GM12878 (cell line): ENCODE results near the gene FGF12. TPM values are rescaled to one million over a fixed set of nuclear protein-coding genes. Genes with fewer than 3 reads are reported as not detected.

Experiments used
- ATAC-seq: fragments of 200-7000 bp; cut with Tn5 transposase; 3 replicates; pipeline ENCODE4 v1.9.1; 2020; ENCODE audit warnings: mild to moderate bottlenecking, moderate library complexity
- BruUV-seq: library from RNA; stranded (reverse); fragments of 400-500 nt; replicated peaks from 2 replicates; lab custom pipeline; 2021; lab: Mats Ljungman, UMichigan
- CTCF ChIA-PET: fragments of 300-600 bp; sonication (Branson Sonifier 250); formaldehyde crosslinking; extraction: SDS; loops from one replicate; lab custom pipeline; 2021; ENCODE audit warnings: inconsistent platforms; lab: Yijun Ruan, JAX
- POLR2A ChIA-PET: fragments of 350-600 bp; formaldehyde crosslinking; extraction: SDS; loops from one replicate; lab custom pipeline; 2021; ENCODE audit warnings: inconsistent platforms; lab: Charles Lee
- RAD21 ChIA-PET: fragments of 300-600 bp; sonication (Branson Sonifier 250); formaldehyde crosslinking; loops from one replicate; lab custom pipeline; 2023; ENCODE audit warnings: antibody characterized with exemption; ENCODE audit not compliant: unreplicated experiment; lab: Charles Lee
- SMC1A ChIA-PET: fragments of 300-600 bp; sonication (Branson Sonifier 250); formaldehyde crosslinking; loops from one replicate; lab custom pipeline; 2023; ENCODE audit not compliant: unreplicated experiment, uncharacterized antibody; lab: Charles Lee
- DNase-seq: peaks from one replicate; pipeline ENCODE4 v3.0.0-alpha.2; 2011; ENCODE audit warnings: low read depth, low spot score
- FAIRE-seq: peaks from 3 replicates; lab custom pipeline; 2011; peaks lifted over from hg19 to GRCh38; lab: Jason Lieb, UNC
- H2AFZ ChIP-seq: 2 replicates; pipeline ENCODE4 v1.6.0; 2011; ENCODE audit warnings: low read depth, low read length, control low read depth; ENCODE audit not compliant: control insufficient read depth
- H3K27ac ChIP-seq: 2 replicates; pipeline ENCODE4 v1.5.1; 2011; ENCODE audit warnings: control low read depth; ENCODE audit not compliant: control insufficient read depth, insufficient read depth
- H3K27me3 ChIP-seq, 2 experiments: replicated peaks in 1 of 2; 2 replicates each; pipeline versions ENCODE4 v1.6.0 to v1.6.1; 2011; ENCODE audit warnings: low read length in 1 of 2; ENCODE audit not compliant: control insufficient read depth in 2 of 2, insufficient read depth in 2 of 2
- H3K36me3 ChIP-seq, 2 experiments: 2 replicates each; pipeline ENCODE4 v1.5.1; 2011; ENCODE audit warnings: low read length in 1 of 2; ENCODE audit not compliant: control insufficient read depth in 2 of 2, insufficient read depth in 2 of 2
- H3K4me1 ChIP-seq: 2 replicates; pipeline ENCODE4 v1.6.1; 2011; ENCODE audit warnings: mild to moderate bottlenecking, low read length, moderate library complexity, mixed read lengths; ENCODE audit not compliant: control insufficient read depth, insufficient read depth
- H3K4me2 ChIP-seq: 2 replicates; pipeline ENCODE4 v1.6.0; 2011; ENCODE audit warnings: control low read depth; ENCODE audit not compliant: control insufficient read depth, insufficient read depth
- H3K4me3 ChIP-seq: fragments of 200-600 bp; sonication (generic); 2 replicates; pipeline ENCODE4 v1.5.1; 2016
- H3K79me2 ChIP-seq: 2 replicates; pipeline ENCODE4 v1.6.0; 2011; ENCODE audit warnings: low read length; ENCODE audit not compliant: control insufficient read depth, insufficient read depth
- H3K9ac ChIP-seq: 2 replicates; pipeline ENCODE4 v1.8.0; 2011; ENCODE audit warnings: low read length, control low read depth, mixed read lengths; ENCODE audit not compliant: control insufficient read depth, insufficient read depth
- H3K9me3 ChIP-seq: replicated peaks from 3 replicates; pipeline ENCODE4 v1.5.1; 2011; ENCODE audit warnings: mild to moderate bottlenecking, low read length; ENCODE audit not compliant: control insufficient read depth, insufficient read depth
- H4K20me1 ChIP-seq: 2 replicates; pipeline ENCODE4 v1.6.0; 2011; ENCODE audit not compliant: control insufficient read depth, insufficient read depth
- BCL11A ChIP-seq: IDR thresholded peaks from 2 replicates; pipeline ENCODE4 v1.6.1; 2011; ENCODE audit warnings: low read depth, low read length
- CBX5 ChIP-seq: sonication (generic); IDR thresholded peaks from 2 replicates; pipeline ENCODE4 v1.6.1; 2016; ENCODE audit warnings: low read depth, moderate library complexity, mild to moderate bottlenecking, inconsistent platforms
- CREB1 ChIP-seq: IDR thresholded peaks from 2 replicates; pipeline ENCODE4 v1.6.1; 2012; ENCODE audit warnings: low read depth, mild to moderate bottlenecking, inconsistent platforms
- DPF2 ChIP-seq: fragments of 450-650 bp; IDR thresholded peaks from 2 replicates; pipeline ENCODE4 v1.6.1; 2017; ENCODE audit warnings: mild to moderate bottlenecking
- HDAC6 ChIP-seq: fragments of 200-600 bp; sonication (generic); IDR thresholded peaks from one replicate; pipeline ENCODE4 v1.8.0; 2017; ENCODE audit warnings: antibody characterized with exemption; ENCODE audit not compliant: unreplicated experiment
- HDGF ChIP-seq: fragments of 450-650 bp; IDR thresholded peaks from 2 replicates; pipeline ENCODE4 v1.6.1; 2016; ENCODE audit warnings: antibody characterized with exemption
- JUNB ChIP-seq: IDR thresholded peaks from 2 replicates; pipeline ENCODE4 v1.6.1; 2016; ENCODE audit warnings: antibody characterized with exemption, mild to moderate bottlenecking
- JUND ChIP-seq: IDR thresholded peaks from 2 replicates; pipeline ENCODE4 v1.6.1; 2012; ENCODE audit warnings: low read depth, mild to moderate bottlenecking, low read length, improper control_type of control experiment, moderate library complexity
- KAT2A ChIP-seq: conservative IDR thresholded peaks from 2 replicates; pipeline ENCODE4 v1.6.1; 2011; ENCODE audit warnings: low read depth, low read length; ENCODE audit not compliant: control insufficient read depth
- NFYA ChIP-seq: IDR thresholded peaks from 2 replicates; pipeline ENCODE4 v1.6.1; 2011; ENCODE audit warnings: low read depth, mild to moderate bottlenecking, low read length, improper control_type of control experiment, borderline replicate concordance
- NFYB ChIP-seq: IDR thresholded peaks from 2 replicates; pipeline ENCODE4 v1.6.1; 2011; ENCODE audit warnings: low read depth, mild to moderate bottlenecking, low read length, improper control_type of control experiment, moderate library complexity; ENCODE audit not compliant: insufficient read depth
- NR2C2 ChIP-seq: IDR thresholded peaks from 2 replicates; pipeline ENCODE4 v1.6.1; 2011; ENCODE audit warnings: borderline replicate concordance, low read depth; ENCODE audit not compliant: control insufficient read depth, insufficient read length
- POU2F2 ChIP-seq: IDR thresholded peaks from 3 replicates; pipeline ENCODE4 v1.6.1; 2011; ENCODE audit warnings: low read depth, mild to moderate bottlenecking, low read length, borderline replicate concordance
- RELA ChIP-seq: fragments of 450-650 bp; IDR thresholded peaks from 2 replicates; pipeline ENCODE4 v1.8.0; 2014; ENCODE audit warnings: borderline replicate concordance; ENCODE audit not compliant: partially characterized antibody
- ZNF217 ChIP-seq: fragments of 450-650 bp; IDR thresholded peaks from 2 replicates; pipeline ENCODE4 v1.6.1; 2017; ENCODE audit warnings: antibody characterized with exemption, mild to moderate bottlenecking
- WGBS: methylation state at CpG from one replicate; pipeline ENCODE4 v1.1.6; 2016; ENCODE audit warnings: low lambda C conversion rate; ENCODE audit not compliant: insufficient replicate concordance, insufficient coverage; ENCODE audit errors: missing lambda C conversion rate; 5-methylcytosine and 5-hydroxymethylcytosine counted together
- in situ Hi-C: fragments of 300-500 bp; cut with MboI; formaldehyde crosslinking; loops from 9 replicates; pipeline ENCODE4 v1.14.3; 2018; ENCODE audit warnings: mixed read lengths
- intact Hi-C: fragments of 100-400 bp; cut with micrococcal nuclease; formaldehyde crosslinking; loops from one replicate; pipeline ENCODE4 v1.14.2; 2022; ENCODE audit not compliant: unreplicated experiment
- polyA plus RNA-seq, 11 experiments: library from polyadenylated mRNA; depleted of rRNA in 4 of 11; unstranded in 6 of 11; stranded (reverse) in 5 of 11; fragments of >200 nt; fragmentation: Nextera tagmentation in 4 of 11; fragmentation: Illumina TruSeq in 1 of 11; extraction: Ambion mirVana in 4 of 11; extraction: Trizol in 1 of 11; gene quantifications; 1 replicate in 1 of 11; 2 replicates in 10 of 11; pipeline versions ENCODE4 v1.2.1 to v1.2.3, GENCODE V29; 2011 to 2016; ENCODE audit warnings: inconsistent platforms in 2 of 11, missing spikeins in 2 of 11, low read depth in 1 of 11
- total RNA-seq, 4 experiments: library from RNA; depleted of rRNA in 3 of 4; stranded (reverse); fragments of >200 nt in 3 of 4; fragmentation: Illumina TruSeq in 1 of 4; extraction: Trizol in 1 of 4; gene quantifications; 2 replicates each; pipeline versions ENCODE4 v1.2.1 to v1.2.3, GENCODE V29; 2013 to 2021
- TF ChIP-seq, protein P1 (sequence below): fragments of 450-650 bp; IDR thresholded peaks from 2 replicates; pipeline ENCODE4 v1.6.1; 2016; ENCODE audit warnings: mild to moderate bottlenecking

Gene FGF12
- total and polyA plus RNA-seq, 10 of the 15 experiments (the other 5 are each of a cell fraction or from before 2014, with no cell fraction given) = 0.03 to 0.43 (median 0.13) TPM; not detected in 7

DNA sequence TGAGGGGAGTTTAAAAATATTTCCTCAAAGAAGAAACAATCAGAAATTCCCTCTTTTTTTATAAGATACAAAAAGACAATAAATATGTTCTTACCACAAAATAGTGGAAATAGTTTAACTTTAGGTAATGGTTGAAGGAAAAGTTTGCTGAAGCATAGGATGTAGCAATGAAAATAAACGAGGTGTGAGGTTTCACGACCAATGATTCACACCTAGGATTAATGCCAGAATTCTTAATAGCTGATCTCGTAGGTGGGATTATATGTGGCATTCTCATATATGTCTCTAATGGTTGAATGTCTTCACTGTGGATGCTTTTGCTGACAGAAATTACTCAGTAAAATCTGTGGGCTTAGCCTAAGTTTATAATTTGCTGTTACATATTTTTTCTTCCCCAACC, 467.7 kb downstream of the FGF12 start:
- TF ChIP-seq KAT2A (no peak), NFYA (no peak), HDAC6 (no peak), HDGF (no peak), RELA (no peak), NR2C2 (no peak)
- Histone ChIP-seq H3K27me3 (no peaks in the 10 kb centered on the region), H3K9me3 (no peaks in the 10 kb centered on the region), H3K79me2 (no peaks in the 10 kb centered on the region), H2AFZ (no peak overlapping the region), H3K36me3 (no peaks in the 10 kb centered on the region), H3K9ac (no peak overlapping the region), H3K4me1 (no peaks in the 10 kb centered on the region), H4K20me1 (no peaks in the 10 kb centered on the region), H3K4me2 (no peak overlapping the region), H3K4me3 (no peak overlapping the region), H3K27ac (no peak overlapping the region)
- no peak for DNase-seq
- POLR2A ChIA-PET = no interaction called here
- SMC1A ChIA-PET = no interaction called here
- intact Hi-C loops = no loop called here
- in situ Hi-C loops = no loop called here
- FAIRE-seq = no peak
- CTCF ChIA-PET = no interaction called here
- no peak for ATAC-seq
- no TSS peak for BruUV-seq
- 9% methylated on average over 3 of the region's 3 CpGs for WGBS
- RAD21 ChIA-PET = no interaction called here

- H3K4me2 ChIP-seq = no peak overlapping the region
- H3K9me3 ChIP-seq = no peaks in the 10 kb centered on the region
- H3K4me1 ChIP-seq = no peaks in the 10 kb centered on the region
- POLR2A ChIA-PET = no interaction called here
- FAIRE-seq (no peak), DNase-seq (no peak), ATAC-seq (no peak)
- no peaks in the 10 kb centered on the region for H3K27me3 ChIP-seq
- TF ChIP-seq BCL11A = no peak
- TF ChIP-seq, protein P1, sequence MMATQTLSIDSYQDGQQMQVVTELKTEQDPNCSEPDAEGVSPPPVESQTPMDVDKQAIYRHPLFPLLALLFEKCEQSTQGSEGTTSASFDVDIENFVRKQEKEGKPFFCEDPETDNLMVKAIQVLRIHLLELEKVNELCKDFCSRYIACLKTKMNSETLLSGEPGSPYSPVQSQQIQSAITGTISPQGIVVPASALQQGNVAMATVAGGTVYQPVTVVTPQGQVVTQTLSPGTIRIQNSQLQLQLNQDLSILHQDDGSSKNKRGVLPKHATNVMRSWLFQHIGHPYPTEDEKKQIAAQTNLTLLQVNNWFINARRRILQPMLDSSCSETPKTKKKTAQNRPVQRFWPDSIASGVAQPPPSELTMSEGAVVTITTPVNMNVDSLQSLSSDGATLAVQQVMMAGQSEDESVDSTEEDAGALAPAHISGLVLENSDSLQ = no peak
- TF ChIP-seq CREB1 = no peak
- TF ChIP-seq JUND = no peak
- no peak for TF ChIP-seq POU2F2
- TF ChIP-seq DPF2 = no peak
- no peak for TF ChIP-seq JUNB
- no peak for TF ChIP-seq CBX5
- TF ChIP-seq ZNF217 = no peak
- TF ChIP-seq NFYB = no peak
- intact Hi-C loops (no loop called here), in situ Hi-C loops (no loop called here)
- no peak overlapping the region for H3K9ac ChIP-seq
- CTCF ChIA-PET = no interaction called here
- RAD21 ChIA-PET = no interaction called here
- H2AFZ ChIP-seq = no peak overlapping the region
- BruUV-seq = no TSS peak
- no peaks in the 10 kb centered on the region for H3K79me2 ChIP-seq
- H3K27ac ChIP-seq = no peak overlapping the region
- no peaks in the 10 kb centered on the region for H3K36me3 ChIP-seq
- H3K4me3 ChIP-seq = no peak overlapping the region
- WGBS = 37% methylated on average over 6 of the region's 6 CpGs
- SMC1A ChIA-PET = no interaction called here
- H4K20me1 ChIP-seq = no peaks in the 10 kb centered on the region
Measured at GRCh38 chr3:192258721-192259120, 468.6 kb downstream of the FGF12 start.
